ENCODE results near the gene MMP10.

Gene MMP10

DNA sequence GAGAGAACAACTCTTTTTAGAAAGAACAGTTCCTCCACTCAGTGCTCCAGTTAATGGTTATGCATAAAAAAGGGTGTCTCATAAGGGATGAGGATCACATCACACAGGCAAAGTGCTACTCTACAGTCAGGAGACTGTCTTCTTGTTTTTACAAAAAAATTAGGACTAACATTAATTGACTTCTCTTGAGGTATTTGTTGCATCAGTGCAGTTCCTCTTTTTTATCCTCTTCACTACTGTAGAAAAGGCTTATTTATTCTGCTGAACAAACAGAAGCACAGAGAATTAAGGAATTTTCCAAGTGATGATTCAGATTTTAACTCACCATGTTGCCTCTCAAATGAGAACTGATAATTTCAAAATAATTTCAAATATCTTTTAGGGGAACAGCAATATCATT is 57.6 kb downstream of the MMP10 start:
- in situ Hi-C loops (cut with HindIII; ENCODE audit: low sequenced_read_pairs), result no loop called here
- no peak for DNase-seq (ENCODE audit: low read depth, low spot score)
- H3K4me3 ChIP-seq (ENCODE audit: low read depth, low read length), result no peak overlapping the region
- no peak for TF ChIP-seq CTCF (IDR thresholded peaks at IDR 0.05; ENCODE audit: low read depth, low read length)
